LNCAP (cell line): Measurements from ENCODE around the gene CMTM2.

Experiments
- CTCF ChIP-seq: fragments of 450-650 bp; IDR thresholded peaks from 2 replicates; pipeline ENCODE4 v1.5.1; 2017; ENCODE audit warnings: mild to moderate bottlenecking

The CMTM2 gene

GRCh38 chr16:66603537-66604375 lies 24.5 kb downstream of the CMTM2 start:
- TF ChIP-seq CTCF = no peak

GRCh38 chr16:66604376-66605176 lies 25.3 kb downstream of the CMTM2 start, which contains the start of gene CMTM3:
Gene CMTM3 (plus strand): TSS chr16:66604704. CDS start chr16:66604806, 102 bp downstream.
- TF ChIP-seq CTCF = peak; percentile 33; the same call in 1 of the 2 replicates

GRCh38 chr16:66605177-66605978 lies 26.1 kb downstream of the CMTM2 start:
- TF ChIP-seq CTCF = no peak

DNA sequence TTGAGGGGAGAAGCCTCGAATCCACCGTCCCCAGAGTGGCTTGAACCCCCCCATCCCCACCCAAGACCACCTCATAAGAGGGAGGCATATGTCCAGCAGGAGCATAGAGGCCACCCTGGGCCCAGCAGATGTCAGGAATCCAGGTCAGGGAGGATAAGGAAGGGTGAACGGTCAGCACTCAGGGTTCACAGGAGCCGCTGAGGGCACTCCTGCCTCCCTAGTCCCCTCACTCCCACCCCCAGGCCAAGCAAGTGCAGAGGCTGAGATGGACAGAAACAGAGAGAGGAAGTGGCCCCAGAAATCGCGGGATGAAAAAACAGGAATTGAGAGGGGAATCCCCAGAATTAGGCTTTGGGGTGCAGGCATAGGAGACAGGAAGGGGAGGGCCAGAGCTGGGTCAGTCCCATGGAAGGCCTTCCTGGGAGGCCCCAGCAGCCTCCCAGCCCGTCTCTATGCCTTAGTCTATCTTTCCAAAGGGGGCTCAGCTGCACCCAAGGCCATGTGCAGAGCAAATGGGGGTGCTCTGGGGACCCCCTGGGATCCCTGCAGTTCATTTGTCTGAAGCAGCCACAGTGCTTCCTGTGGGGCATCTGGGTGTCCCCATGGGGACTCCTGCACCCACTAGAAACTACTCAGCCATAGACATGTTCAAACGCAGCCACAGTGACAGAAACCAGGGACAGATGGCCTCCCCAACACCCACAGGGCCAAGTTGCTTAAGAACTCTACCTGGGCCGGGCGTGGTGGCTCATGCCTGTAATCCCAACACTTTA lies 26.9 kb downstream of the CMTM2 start:
- TF ChIP-seq CTCF = no peak

DNA sequence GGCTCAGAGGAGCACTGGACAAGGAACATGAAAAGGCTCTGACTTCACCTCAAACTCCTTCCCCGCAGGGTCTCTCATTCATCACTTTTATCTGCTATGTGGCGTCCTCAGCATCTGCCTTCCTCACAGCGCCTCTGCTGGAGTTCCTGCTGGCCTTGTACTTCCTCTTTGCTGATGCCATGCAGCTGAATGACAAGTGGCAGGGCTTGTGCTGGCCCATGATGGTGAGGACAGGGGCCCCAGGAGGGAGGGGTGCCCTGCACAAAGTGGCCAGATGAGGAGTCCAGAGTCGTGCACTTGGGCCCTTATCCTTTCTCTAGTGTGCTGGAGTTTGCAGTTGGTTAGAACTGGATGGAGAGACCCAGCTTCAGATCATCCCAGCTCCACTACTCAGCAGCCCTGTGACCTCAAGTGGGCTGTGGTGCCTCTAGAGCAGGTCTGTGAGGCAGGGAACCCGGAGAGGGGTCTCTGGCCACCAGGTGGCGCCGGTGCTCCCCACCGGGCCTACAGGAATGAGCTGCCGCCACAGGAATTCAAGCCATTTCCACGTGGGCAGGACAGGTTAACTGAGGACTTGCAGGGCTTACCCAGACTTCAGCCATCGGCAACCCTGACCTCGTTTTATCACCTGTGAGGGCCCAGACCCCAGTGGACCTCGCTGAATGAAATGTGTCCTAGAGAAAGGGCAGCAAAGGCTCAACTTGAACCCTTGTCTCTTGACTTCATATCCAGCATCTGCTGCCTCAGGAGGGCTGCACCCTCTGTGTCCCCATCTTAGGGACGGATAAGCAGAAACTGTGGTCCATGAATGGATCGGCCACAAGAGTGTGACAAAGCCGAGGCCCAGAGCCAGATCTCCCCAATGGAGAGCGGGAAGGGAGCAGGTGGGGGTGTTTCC lies 29.2 kb downstream of the CMTM2 start:
- peak; percentile 94 for TF ChIP-seq CTCF

DNA sequence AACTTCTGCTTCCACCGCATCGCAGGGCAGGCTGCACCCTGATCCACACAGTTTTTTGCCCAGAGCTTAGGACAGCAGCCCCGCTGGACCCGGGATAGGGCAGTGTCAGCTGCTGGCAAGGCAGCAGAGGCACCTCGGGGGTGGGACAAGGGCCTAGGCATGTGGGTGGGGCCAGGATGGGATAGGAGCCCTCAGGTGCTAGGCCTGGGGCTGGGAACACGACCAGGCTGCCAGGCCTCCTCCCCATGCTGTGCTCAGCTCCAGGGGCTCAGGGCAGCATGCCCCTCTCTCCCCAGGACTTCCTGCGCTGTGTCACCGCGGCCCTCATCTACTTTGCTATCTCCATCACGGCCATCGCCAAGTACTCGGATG lies 29.9 kb downstream of the CMTM2 start:
- no peak for TF ChIP-seq CTCF
